CD4-positive, alpha-beta T cell treated with Interleukin-1 beta for 1 hour (primary cell): ENCODE data around the gene CHMP6.

Experiments used
- DNase-seq, 2 donors: peaks; one replicate each; pipeline ENCODE4 v3.0.0-alpha.2; 2020 to 2022

Gene CHMP6

DNA sequence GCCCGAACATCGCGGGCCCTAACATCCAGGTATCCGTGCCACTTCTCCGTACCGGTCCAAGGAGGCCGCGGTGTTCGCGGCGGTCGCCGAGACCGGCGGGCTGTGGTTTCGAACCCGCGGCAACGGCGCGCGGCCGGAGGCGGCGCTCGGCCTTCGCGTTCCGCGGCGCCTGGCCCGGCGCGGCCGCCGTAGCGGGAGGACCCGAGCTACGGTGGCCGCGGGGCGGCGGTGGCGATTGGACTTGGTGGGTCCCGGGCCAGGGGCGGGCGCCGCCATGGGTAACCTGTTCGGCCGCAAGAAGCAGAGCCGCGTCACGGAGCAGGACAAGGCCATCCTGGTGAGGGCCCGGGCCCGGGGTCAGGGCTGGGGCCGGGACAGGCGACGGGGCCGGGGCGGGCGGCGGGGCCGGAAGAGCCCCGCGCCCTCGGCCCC lies at the start of gene CHMP6:
Gene CHMP6 (plus strand): TSS at position 197 of the 432 bp plus-strand sequence. CDS start 78 bp downstream, at position 275.
- DNase-seq, result peak; percentile 74 to 78

- no peak for DNase-seq
Measured at GRCh38 chr17:80942423-80943345, 49.0 kb upstream of the CHMP6 start.

GRCh38 chr17:80943346-80944145 lies 48.1 kb upstream of the CHMP6 start:
- no peak for DNase-seq

DNA sequence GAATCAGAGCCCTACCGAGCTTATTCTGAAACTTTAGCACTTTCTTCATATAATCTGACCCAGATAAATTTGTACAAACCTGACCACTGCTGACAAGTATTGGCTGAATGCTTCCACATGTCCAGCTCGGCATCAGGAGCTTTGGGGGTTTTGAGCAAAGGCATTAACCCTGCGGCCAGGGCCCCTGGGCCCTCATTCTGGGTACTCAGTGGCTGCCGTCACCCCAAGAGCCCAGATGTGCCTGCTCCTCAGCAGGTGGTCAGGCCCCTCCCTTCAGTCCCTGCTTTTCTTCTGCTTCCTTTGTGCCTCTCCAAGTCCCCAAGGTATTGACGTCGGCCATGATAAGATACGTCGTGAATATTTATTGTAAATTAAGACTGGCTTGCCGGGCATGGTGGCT lies 47.3 kb upstream of the CHMP6 start:
- no peak for DNase-seq

- no peak for DNase-seq
Measured at GRCh38 chr17:80945736-80946135, 45.9 kb upstream of the CHMP6 start.

DNA sequence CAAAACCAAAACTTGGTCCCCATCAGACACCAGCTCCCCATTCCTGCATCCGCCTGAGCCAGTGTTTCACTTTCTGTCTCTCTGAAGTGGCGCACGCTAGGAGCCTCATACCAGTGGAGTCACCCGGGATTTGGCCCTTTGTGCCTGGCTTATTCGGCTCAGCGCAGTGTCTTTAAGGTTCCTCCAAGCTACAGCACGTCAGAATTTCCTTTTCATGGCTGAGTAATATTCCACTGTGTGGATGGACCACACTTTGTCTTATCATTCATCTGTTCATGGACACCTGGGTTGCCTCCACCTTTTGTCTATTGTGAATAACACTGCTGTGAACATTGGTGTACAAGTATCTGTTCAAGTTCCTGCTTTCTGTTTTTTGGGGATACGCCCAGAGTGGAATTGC lies 45.2 kb upstream of the CHMP6 start:
- no peak for DNase-seq

DNA sequence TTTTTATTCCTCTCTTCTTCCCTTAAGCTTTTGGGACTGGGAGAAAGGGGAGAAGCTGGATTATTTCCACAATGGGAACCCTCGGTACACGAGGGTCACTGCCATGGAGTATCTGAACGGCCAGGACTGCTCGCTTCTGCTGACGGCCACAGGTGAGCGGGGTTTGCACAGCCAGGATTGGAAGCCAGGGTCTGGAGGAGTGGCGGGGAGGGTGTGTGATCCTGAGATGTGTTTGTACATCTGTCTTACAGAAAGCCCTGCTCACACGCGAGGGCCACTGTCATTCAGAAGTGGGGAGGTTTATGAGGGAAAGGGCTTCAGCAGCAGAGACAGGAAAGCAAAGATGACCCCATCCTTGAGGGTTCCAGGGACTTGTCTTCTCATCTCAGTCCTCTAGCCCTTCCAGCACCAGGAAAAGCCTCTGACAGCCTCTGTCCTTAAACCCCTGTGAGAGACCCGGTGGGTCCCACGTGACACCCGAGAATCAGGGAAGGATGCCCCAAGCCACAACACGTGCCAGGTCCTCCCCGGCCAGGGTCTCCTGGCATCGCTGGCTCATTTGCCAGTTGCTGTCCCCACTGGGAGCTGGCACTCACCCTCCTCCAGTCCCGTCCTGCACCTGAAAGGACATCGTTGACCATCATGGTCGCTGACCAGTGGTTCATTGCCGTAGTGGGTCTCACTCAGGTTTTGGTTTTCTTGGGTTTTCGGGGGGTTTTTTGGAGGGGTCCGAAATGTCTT lies 44.3 kb upstream of the CHMP6 start:
- no peak for DNase-seq

DNA sequence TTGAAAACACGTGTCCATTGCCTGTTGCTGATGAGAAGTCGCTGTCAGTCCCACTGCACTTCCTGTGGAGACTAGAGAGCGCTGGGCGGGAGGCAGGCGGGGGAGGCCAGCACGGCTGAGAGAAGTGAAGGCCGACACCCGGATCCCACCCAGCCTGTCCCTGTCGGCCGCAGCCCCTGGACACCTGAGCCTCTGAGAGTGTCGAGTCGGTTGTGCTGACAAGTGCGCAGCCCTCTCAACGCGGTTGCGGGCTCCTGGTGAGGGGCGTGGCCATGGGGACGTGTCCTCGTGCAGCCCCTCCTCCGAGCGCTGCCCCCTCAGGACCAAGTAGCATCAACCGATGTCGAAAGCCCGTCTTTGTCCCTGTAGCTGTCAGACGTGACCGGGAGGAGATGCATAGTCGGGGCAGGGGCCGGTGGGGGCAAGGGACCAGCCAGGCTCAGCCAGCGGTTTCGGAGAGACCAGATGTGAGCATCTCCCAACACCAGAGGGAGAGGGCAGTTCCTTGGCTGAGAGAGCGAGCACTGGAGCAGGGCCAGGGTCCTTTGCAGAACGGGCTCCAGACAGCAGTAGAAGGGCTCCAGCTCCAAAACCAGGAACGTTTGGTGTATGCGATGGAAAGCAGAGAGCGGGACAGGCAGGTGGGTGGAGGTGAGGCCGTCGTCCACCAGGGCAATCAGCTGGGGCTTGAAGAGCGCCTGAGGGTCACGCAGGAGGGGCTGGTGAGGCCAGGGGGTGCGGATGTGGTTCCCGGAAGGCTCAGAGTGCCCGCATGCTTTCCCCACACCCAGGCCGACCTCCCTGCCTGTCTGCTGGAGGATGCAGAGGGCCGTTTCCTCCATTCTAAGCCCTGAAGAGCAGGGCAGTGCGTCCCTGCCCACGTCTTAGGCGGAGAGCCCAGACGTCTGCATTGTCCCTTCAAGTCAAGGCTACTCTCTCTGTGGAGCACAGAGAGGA lies 43.3 kb upstream of the CHMP6 start:
- no peak for DNase-seq

GRCh38 chr17:80948976-80949450 lies 42.6 kb upstream of the CHMP6 start:
- DNase-seq, result no peak

DNA sequence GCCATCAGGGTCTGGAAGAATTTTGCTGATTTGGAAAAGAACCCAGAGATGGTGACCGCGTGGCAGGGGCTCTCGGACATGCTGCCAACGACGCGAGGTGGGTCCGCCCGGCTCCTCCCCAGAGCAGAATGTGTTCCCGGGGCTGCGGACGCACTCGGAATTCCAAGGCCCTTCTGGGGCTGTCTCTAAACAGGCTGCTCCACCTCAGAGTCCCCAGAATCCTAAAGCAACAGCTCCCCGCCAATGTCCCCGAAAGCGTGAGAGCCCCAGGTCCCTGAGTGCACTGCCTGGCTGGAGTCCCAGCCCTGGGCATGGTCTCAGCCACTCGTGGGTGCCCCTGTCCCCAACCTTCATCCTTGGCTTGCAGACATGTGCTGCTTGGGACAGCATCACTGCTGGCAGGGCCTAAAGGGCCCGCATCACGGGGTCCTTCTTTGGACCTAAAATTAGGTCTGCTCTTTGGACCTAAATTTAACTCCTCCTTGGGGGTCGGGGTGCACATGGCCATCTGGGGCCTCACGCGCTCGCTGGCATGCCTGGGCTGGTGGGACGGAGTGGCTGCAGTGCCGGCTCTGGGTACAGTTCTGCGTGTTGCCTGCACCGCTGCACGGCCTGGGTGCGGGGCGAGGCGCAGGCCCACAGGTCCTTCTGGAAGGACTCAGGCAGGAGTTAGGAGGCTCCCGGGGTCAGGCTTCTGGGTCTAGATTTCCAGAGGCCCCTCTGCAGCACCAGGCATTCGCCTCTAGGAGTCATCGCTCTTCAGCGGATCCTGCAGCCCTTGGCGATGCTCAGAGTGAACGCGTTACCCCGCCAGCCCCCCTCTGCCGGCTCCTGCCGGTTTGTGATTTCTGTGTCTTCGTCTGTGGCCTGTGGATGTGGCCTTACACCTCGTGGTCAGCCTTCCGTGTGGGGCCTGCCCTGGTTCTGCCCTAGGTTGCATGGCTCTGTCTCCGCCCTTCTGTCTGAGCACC lies 41.9 kb upstream of the CHMP6 start:
- DNase-seq, result no peak

GRCh38 chr17:80950466-80951120 lies 41.0 kb upstream of the CHMP6 start:
- DNase-seq, result no peak

GRCh38 chr17:80951121-80952090 lies 40.2 kb upstream of the CHMP6 start:
- DNase-seq, result no peak

DNA sequence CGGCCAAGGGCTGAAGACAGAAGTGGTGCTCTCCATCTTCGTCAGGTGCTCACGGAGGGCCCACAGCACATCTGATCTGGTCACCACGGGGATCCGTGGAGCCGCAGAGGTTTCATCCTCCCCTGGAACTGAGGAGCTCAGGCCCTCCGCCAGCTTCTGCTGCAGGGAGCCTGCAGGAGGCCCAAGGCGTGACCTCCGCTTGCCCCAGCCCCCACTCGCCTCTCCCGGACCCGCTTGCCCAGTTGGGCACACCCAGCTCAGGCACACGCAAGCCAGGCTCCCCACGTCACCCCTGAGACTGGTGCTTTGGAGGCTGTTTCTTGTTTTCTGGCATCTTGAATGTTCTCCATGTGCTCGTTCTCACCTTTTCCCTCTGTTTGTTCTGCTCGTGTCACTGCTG lies 39.4 kb upstream of the CHMP6 start:
- no peak for DNase-seq

- DNase-seq, result no peak
Measured at GRCh38 chr17:80953471-80954315, 37.9 kb upstream of the CHMP6 start.

DNA sequence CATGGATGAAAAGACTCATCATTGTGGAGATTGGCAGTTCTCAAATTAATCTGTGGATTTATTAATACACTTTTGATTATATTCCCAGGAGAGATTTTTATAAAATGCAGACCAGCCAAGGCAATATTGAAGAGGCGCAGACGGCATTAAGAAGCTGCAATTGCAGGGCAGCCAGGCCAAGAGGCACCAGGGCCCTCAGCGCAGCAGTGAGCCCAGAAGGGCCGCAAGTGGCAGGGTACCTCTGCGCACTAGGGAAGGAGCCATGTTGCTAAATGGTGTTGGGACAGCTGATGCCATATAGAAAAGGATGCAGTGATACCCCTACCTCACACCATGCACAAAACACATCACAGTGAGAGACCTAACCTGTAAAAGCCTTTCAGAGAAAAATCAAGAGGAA lies 36.6 kb upstream of the CHMP6 start:
- no peak for DNase-seq

- DNase-seq, result peak in 1 of 2 donors; percentile 20
Measured at GRCh38 chr17:80955671-80956280, 35.9 kb upstream of the CHMP6 start.
